PC-3 (cell line): ENCODE data around the gene PCSK2. TPM values are rescaled to one million over a fixed set of nuclear protein-coding genes. Genes with fewer than 3 reads are reported as not detected.

Source experiments
- ATAC-seq: fragments of 200-7000 bp; cut with Tn5 transposase; 2 replicates; pipeline ENCODE4 v1.9.1; 2020; ENCODE audit warnings: mild to moderate bottlenecking, moderate library complexity
- BruUV-seq: library from RNA; stranded (reverse); fragments of 400-500 nt; replicated peaks from 2 replicates; lab custom pipeline; 2021; lab: Mats Ljungman, UMichigan
- CTCF ChIA-PET: fragments of 300-600 bp; sonication (Branson Sonifier 250); formaldehyde crosslinking; loops from one replicate; lab custom pipeline; 2022; ENCODE audit warnings: antibody characterized with exemption; lab: Charles Lee
- POLR2A ChIA-PET: fragments of 300-600 bp; sonication (Branson Sonifier 250); formaldehyde crosslinking; loops from one replicate; lab custom pipeline; 2022; ENCODE audit warnings: antibody characterized with exemption; ENCODE audit not compliant: unreplicated experiment; lab: Charles Lee
- DNase-seq: peaks from one replicate; pipeline ENCODE4 v3.0.0-alpha.2; 2015
- H2AFZ ChIP-seq: fragments of 300-600 bp; sonication (generic); 2 replicates; pipeline ENCODE4 v1.6.0; 2016; ENCODE audit warnings: antibody characterized with exemption, low read length
- H3F3A ChIP-seq: fragments of 300-600 bp; sonication (generic); one replicate; pipeline ENCODE4 v1.6.0; 2017; ENCODE audit warnings: antibody characterized with exemption, low read length, control low read depth, mild to moderate bottlenecking; ENCODE audit not compliant: unreplicated experiment
- H3K27ac ChIP-seq: fragments of 300-600 bp; sonication (generic); 2 replicates; pipeline ENCODE4 v1.5.1; 2016; ENCODE audit warnings: mild to moderate bottlenecking, low read length
- H3K27me3 ChIP-seq: fragments of 300-600 bp; sonication (generic); 2 replicates; pipeline ENCODE4 v1.6.1; 2016; ENCODE audit warnings: low read length, mixed read lengths
- H3K36me3 ChIP-seq: fragments of 300-600 bp; sonication (generic); 2 replicates; pipeline ENCODE4 v1.6.1; 2016; ENCODE audit warnings: low read depth, mixed run types, low read length, mixed read lengths
- H3K4me1 ChIP-seq: fragments of 300-600 bp; sonication (generic); 2 replicates; pipeline ENCODE4 v1.5.1; 2016; ENCODE audit warnings: low read length; ENCODE audit not compliant: insufficient read depth
- H3K4me2 ChIP-seq: fragments of 300-600 bp; sonication (generic); 2 replicates; pipeline ENCODE4 v1.6.0; 2016; ENCODE audit warnings: low read length
- H3K4me3 ChIP-seq: fragments of 300-600 bp; sonication (generic); 2 replicates; pipeline ENCODE4 v1.5.1; 2016; ENCODE audit warnings: mild to moderate bottlenecking, low read length, mixed read lengths
- H3K79me2 ChIP-seq: fragments of 300-600 bp; sonication (generic); 2 replicates; pipeline ENCODE4 v1.6.1; 2017; ENCODE audit warnings: low read length, mixed read lengths
- H3K9ac ChIP-seq: fragments of 300-600 bp; sonication (generic); 2 replicates; pipeline ENCODE4 v1.6.0; 2016; ENCODE audit warnings: mild to moderate bottlenecking, low read length
- H3K9me2 ChIP-seq: fragments of 300-600 bp; sonication (generic); replicated peaks from 2 replicates; pipeline ENCODE4 v1.6.1; 2016; ENCODE audit warnings: mixed run types, low read length, mixed read lengths
- H3K9me3 ChIP-seq: fragments of 300-600 bp; sonication (generic); 2 replicates; pipeline ENCODE4 v1.6.1; 2016; ENCODE audit warnings: low read length, mixed read lengths
- H4K20me1 ChIP-seq: fragments of 300-600 bp; sonication (generic); 2 replicates; pipeline ENCODE4 v1.6.1; 2016; ENCODE audit warnings: low read length, mixed read lengths
- EZH2 ChIP-seq: fragments of 300-600 bp; sonication (generic); IDR thresholded peaks from one replicate; pipeline ENCODE4 v1.6.1; 2017; ENCODE audit warnings: antibody characterized with exemption, mild to moderate bottlenecking, low read length; ENCODE audit not compliant: unreplicated experiment
- EZH2phosphoT487 ChIP-seq: fragments of 300-600 bp; sonication (generic); IDR thresholded peaks from 2 replicates; pipeline ENCODE4 v1.6.1; 2018; ENCODE audit warnings: mild to moderate bottlenecking, antibody characterized with exemption, low read length, borderline replicate concordance
- intact Hi-C: fragments of 100-400 bp; cut with micrococcal nuclease; formaldehyde crosslinking; loops from 2 replicates; pipeline ENCODE4 v1.9.0; 2023
- total RNA-seq: library from RNA; depleted of rRNA; stranded (reverse); fragments of >200 nt; gene quantifications from 2 replicates; pipeline ENCODE4 v1.2.3, GENCODE V29; 2014
- TF ChIP-seq, protein P1 (sequence below): fragments of 300-600 bp; sonication (generic); conservative IDR thresholded peaks from 2 replicates; pipeline ENCODE4 v1.5.1; 2017; ENCODE audit warnings: antibody characterized with exemption, low read depth, mild to moderate bottlenecking, low read length

The PCSK2 gene
- total RNA-seq, 1 experiment from 2014 or later: not detected

- H4K20me1 ChIP-seq: no peaks in the 10 kb centered on the region
- no peaks in the 10 kb centered on the region for H3F3A ChIP-seq
- no peak overlapping the region for H3K4me3 ChIP-seq
- no peak overlapping the region for H2AFZ ChIP-seq
- no peak for TF ChIP-seq EZH2phosphoT487
- no peak for ATAC-seq
- H3K79me2 ChIP-seq: no peaks in the 10 kb centered on the region
- CTCF ChIA-PET: no interaction called here
- no peak overlapping the region for H3K4me2 ChIP-seq
- H3K27me3 ChIP-seq: peaks cover 97% of the 10 kb centered on the region
- no peak overlapping the region for H3K9ac ChIP-seq
- H3K27ac ChIP-seq: no peak overlapping the region
- POLR2A ChIA-PET: no interaction called here
- H3K9me2 ChIP-seq: no peaks in the 10 kb centered on the region
- H3K4me1 ChIP-seq: no peaks in the 10 kb centered on the region
- no TSS peak for BruUV-seq
- H3K36me3 ChIP-seq: no peaks in the 10 kb centered on the region
- no peaks in the 10 kb centered on the region for H3K9me3 ChIP-seq
- no peak for DNase-seq
- intact Hi-C loops: no loop called here
These were observed 118.5 kb downstream of the PCSK2 start for GRCh38 chr20:17345321-17345720.

GRCh38 chr20:17350321-17350720, 123.5 kb downstream of the PCSK2 start:
- ChIA-PET CTCF (no interaction called here), POLR2A (no interaction called here)
- H3K27ac ChIP-seq: no peak overlapping the region
- no peaks in the 10 kb centered on the region for H3F3A ChIP-seq
- no peak for TF ChIP-seq EZH2phosphoT487
- TF ChIP-seq, protein P1, sequence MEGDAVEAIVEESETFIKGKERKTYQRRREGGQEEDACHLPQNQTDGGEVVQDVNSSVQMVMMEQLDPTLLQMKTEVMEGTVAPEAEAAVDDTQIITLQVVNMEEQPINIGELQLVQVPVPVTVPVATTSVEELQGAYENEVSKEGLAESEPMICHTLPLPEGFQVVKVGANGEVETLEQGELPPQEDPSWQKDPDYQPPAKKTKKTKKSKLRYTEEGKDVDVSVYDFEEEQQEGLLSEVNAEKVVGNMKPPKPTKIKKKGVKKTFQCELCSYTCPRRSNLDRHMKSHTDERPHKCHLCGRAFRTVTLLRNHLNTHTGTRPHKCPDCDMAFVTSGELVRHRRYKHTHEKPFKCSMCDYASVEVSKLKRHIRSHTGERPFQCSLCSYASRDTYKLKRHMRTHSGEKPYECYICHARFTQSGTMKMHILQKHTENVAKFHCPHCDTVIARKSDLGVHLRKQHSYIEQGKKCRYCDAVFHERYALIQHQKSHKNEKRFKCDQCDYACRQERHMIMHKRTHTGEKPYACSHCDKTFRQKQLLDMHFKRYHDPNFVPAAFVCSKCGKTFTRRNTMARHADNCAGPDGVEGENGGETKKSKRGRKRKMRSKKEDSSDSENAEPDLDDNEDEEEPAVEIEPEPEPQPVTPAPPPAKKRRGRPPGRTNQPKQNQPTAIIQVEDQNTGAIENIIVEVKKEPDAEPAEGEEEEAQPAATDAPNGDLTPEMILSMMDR: no peak
- no peak for TF ChIP-seq EZH2
- no TSS peak for BruUV-seq
- no peak overlapping the region for H3K9ac ChIP-seq
- no peak overlapping the region for H3K4me2 ChIP-seq
- intact Hi-C loops: no loop called here
- no peaks in the 10 kb centered on the region for H3K9me3 ChIP-seq
- H3K9me2 ChIP-seq: no peaks in the 10 kb centered on the region
- ATAC-seq (no peak), DNase-seq (no peak)
- no peak overlapping the region for H3K4me3 ChIP-seq
- H3K27me3 ChIP-seq: peaks cover 92% of the 10 kb centered on the region
- no peaks in the 10 kb centered on the region for H3K4me1 ChIP-seq
- H3K36me3 ChIP-seq: no peaks in the 10 kb centered on the region
- no peaks in the 10 kb centered on the region for H3K79me2 ChIP-seq
- no peak overlapping the region for H2AFZ ChIP-seq
- H4K20me1 ChIP-seq: no peaks in the 10 kb centered on the region

GRCh38 chr20:17357238-17357637, 130.4 kb downstream of the PCSK2 start:
- Histone ChIP-seq H3K9me2 (no peaks in the 10 kb centered on the region), H4K20me1 (no peaks in the 10 kb centered on the region), H3K9ac (no peak overlapping the region), H3K4me2 (no peak overlapping the region), H3K36me3 (no peaks in the 10 kb centered on the region), H3K79me2 (no peaks in the 10 kb centered on the region), H2AFZ (no peak overlapping the region), H3K27me3 (peaks cover 50% of the 10 kb centered on the region), H3K4me1 (no peaks in the 10 kb centered on the region), H3K4me3 (no peak overlapping the region), H3K27ac (no peak overlapping the region), H3K9me3 (no peaks in the 10 kb centered on the region), H3F3A (no peaks in the 10 kb centered on the region)
- ATAC-seq (no peak), DNase-seq (no peak)
- CTCF ChIA-PET: no interaction called here
- intact Hi-C loops: no loop called here
- TF ChIP-seq, protein P1: no peak
- TF ChIP-seq EZH2 (no peak), EZH2phosphoT487 (no peak)
- POLR2A ChIA-PET: no interaction called here
- no TSS peak for BruUV-seq
